Uterus (tissue), 2 donors: Measurements from ENCODE around the gene MACIR.
A peak's percentile ranks its signal among the peaks of the same experiment; 100 is the strongest.

Source experiments
- CTCF ChIP-seq, 4 experiments: fragments of 200-600 bp in 2 of 4; fragments of 450-650 bp in 2 of 4; sonication (generic) in 2 of 4; IDR thresholded peaks; one replicate each; pipeline ENCODE4 v1.5.1; 2016 to 2019; ENCODE audit warnings: antibody characterized with exemption in 4 of 4, mild to moderate bottlenecking in 2 of 4, moderate library complexity in 1 of 4
- POLR2A ChIP-seq, 2 donors: fragments of 450-650 bp; IDR thresholded peaks; one replicate each; pipeline ENCODE4 v1.6.1; 2016; ENCODE audit warnings: antibody characterized with exemption in 2 of 2, mild to moderate bottlenecking in 1 of 2, moderate library complexity in 1 of 2

GRCh38 chr5:103258368-103258956 lies at the start of gene MACIR:
- TF ChIP-seq CTCF (IDR thresholded peaks at IDR 0.05) (peak in 3 of 4 experiments; percentile 3 to 14 (median 5)), POLR2A (IDR thresholded peaks at IDR 0.05) (peak; percentile 53 to 70)
